ENCODE data around the gene SPR. TPM values are rescaled to one million over a fixed set of nuclear protein-coding genes. Genes with fewer than 3 reads are reported as not detected.

The SPR gene
- total RNA-seq, 1 experiment from 2014 or later, result 18.1 TPM

GRCh38 chr2:72931280-72931910 lies 44.2 kb downstream of the SPR start:
- peak; percentile 57 for DNase-seq (ENCODE audit: unreplicated experiment)
- intact Hi-C loops (cut with micrococcal nuclease), result no loop called here
- H3K9me3 Mint-ChIP-seq (ENCODE audit: unreplicated experiment), result no peaks in the 10 kb centered on the region
- H3K27me3 Mint-ChIP-seq (ENCODE audit: insufficient read depth, unreplicated experiment), result no peaks in the 10 kb centered on the region
- H3K27ac Mint-ChIP-seq (ENCODE audit: low read depth, unreplicated experiment), result no peak overlapping the region
- BruUV-seq (replicated peaks), result no TSS peak
- no peaks in the 10 kb centered on the region for H3K4me1 Mint-ChIP-seq (ENCODE audit: insufficient read depth, unreplicated experiment)
- TF ChIP-seq CTCF (IDR thresholded peaks at IDR 0.05; ENCODE audit: unreplicated experiment), result no peak
- no peak overlapping the region for H3K4me3 Mint-ChIP-seq (ENCODE audit: unreplicated experiment)
- no peaks in the 10 kb centered on the region for H3K36me3 Mint-ChIP-seq (ENCODE audit: insufficient read depth, unreplicated experiment)
- POLR2A ChIA-PET, result no interaction called here
- CTCF ChIA-PET, result interaction anchor here (0.7 to 0.9 kb wide), 2 partner anchors 246 to 1471 kb away, joined by 3 read pairs; no protein-coding TSS in a partner anchor

GRCh38 chr2:72932045-72932740 lies 45.0 kb downstream of the SPR start:
- Mint-ChIP-seq H3K36me3 (ENCODE audit: insufficient read depth, unreplicated experiment) (no peaks in the 10 kb centered on the region), H3K4me1 (ENCODE audit: insufficient read depth, unreplicated experiment) (no peaks in the 10 kb centered on the region), H3K27me3 (ENCODE audit: insufficient read depth, unreplicated experiment) (no peaks in the 10 kb centered on the region), H3K27ac (ENCODE audit: low read depth, unreplicated experiment) (no peak overlapping the region), H3K4me3 (ENCODE audit: unreplicated experiment) (no peak overlapping the region), H3K9me3 (ENCODE audit: unreplicated experiment) (no peaks in the 10 kb centered on the region)
- POLR2A ChIA-PET, result no interaction called here
- CTCF ChIA-PET, result interaction anchor here (0.6 to 1.3 kb wide), 3 partner anchors 46 to 1470 kb away, joined by 3 to 5 read pairs (median 3); no protein-coding TSS in a partner anchor
- BruUV-seq (replicated peaks), result no TSS peak
- TF ChIP-seq CTCF (IDR thresholded peaks at IDR 0.05; ENCODE audit: unreplicated experiment), result no peak
- intact Hi-C loops (cut with micrococcal nuclease), result no loop called here
- no peak for DNase-seq (ENCODE audit: unreplicated experiment)

GRCh38 chr2:72932805-72933204 lies 45.6 kb downstream of the SPR start:
- Mint-ChIP-seq H3K36me3 (ENCODE audit: insufficient read depth, unreplicated experiment) (no peaks in the 10 kb centered on the region), H3K4me1 (ENCODE audit: insufficient read depth, unreplicated experiment) (no peaks in the 10 kb centered on the region), H3K4me3 (ENCODE audit: unreplicated experiment) (no peak overlapping the region), H3K9me3 (ENCODE audit: unreplicated experiment) (no peaks in the 10 kb centered on the region), H3K27me3 (ENCODE audit: insufficient read depth, unreplicated experiment) (no peaks in the 10 kb centered on the region), H3K27ac (ENCODE audit: low read depth, unreplicated experiment) (no peak overlapping the region)
- no peak for TF ChIP-seq CTCF (IDR thresholded peaks at IDR 0.05; ENCODE audit: unreplicated experiment)
- ChIA-PET CTCF (interaction anchor here (0.6 to 1.3 kb wide), 3 partner anchors 46 to 278 kb away, joined by 3 to 5 read pairs (median 4); no protein-coding TSS in a partner anchor), POLR2A (no interaction called here)
- intact Hi-C loops (cut with micrococcal nuclease), result no loop called here
- no TSS peak for BruUV-seq (replicated peaks)
- DNase-seq (ENCODE audit: unreplicated experiment), result no peak

GRCh38 chr2:72933207-72933606 lies 46.0 kb downstream of the SPR start:
- POLR2A ChIA-PET, result no interaction called here
- CTCF ChIA-PET, result interaction anchor here (0.6 to 1.3 kb wide), 3 partner anchors 47 to 278 kb away, joined by 3 to 5 read pairs (median 4); no protein-coding TSS in a partner anchor
- H3K4me1 Mint-ChIP-seq (ENCODE audit: insufficient read depth, unreplicated experiment), result no peaks in the 10 kb centered on the region
- no peak overlapping the region for H3K4me3 Mint-ChIP-seq (ENCODE audit: unreplicated experiment)
- H3K27me3 Mint-ChIP-seq (ENCODE audit: insufficient read depth, unreplicated experiment), result no peaks in the 10 kb centered on the region
- H3K27ac Mint-ChIP-seq (ENCODE audit: low read depth, unreplicated experiment), result no peak overlapping the region
- no peaks in the 10 kb centered on the region for H3K9me3 Mint-ChIP-seq (ENCODE audit: unreplicated experiment)
- TF ChIP-seq CTCF (IDR thresholded peaks at IDR 0.05; ENCODE audit: unreplicated experiment), result no peak
- H3K36me3 Mint-ChIP-seq (ENCODE audit: insufficient read depth, unreplicated experiment), result no peaks in the 10 kb centered on the region
- intact Hi-C loops (cut with micrococcal nuclease), result no loop called here
- no peak for DNase-seq (ENCODE audit: unreplicated experiment)
- no TSS peak for BruUV-seq (replicated peaks)

Measured in MCF 10A (cell line).